ENCODE results near the gene AK8.
A peak's percentile ranks its signal among the peaks of the same experiment; 100 is the strongest.
"Not testable (repeated sequence)": the region's sequence is repeated elsewhere in the genome, so short reads cannot be mapped to it uniquely, and the experiment has no call there.

The AK8 gene

DNA sequence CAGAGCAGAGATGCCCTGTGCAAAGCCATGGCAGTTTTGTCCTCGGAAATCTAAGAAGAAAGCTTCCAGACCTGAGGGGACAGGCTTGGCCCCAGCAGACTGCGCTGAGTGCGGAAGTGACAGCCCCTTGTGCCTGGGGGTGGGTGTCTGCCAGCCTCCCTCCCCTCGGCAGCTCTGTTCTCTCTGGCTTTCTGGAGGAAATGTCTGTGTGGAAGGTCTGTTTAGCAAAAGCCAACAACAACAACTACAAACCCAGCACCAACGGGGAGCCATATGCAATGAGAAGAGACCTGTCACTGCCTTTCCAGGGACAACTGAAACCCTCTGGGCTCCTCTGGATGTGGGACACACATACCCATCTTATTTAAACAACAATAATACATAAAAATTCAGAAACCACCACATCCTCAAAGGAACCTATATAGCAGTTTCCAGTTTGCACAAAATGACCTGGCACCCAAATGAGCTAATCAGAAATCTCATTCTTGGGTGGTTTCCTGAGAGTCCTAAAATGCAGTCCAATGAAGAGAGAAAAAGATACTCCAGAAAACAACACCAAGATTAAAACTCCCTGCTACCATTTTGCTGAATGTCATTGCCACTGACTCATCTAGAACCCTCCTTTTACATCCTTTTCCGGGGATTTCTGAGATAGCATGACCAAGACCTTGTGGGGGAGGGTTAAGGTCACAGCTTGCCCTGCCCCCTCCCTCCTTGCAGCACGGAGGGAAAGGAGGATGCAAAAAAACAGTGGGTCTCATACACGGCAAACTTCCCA, 97.7 kb downstream of the AK8 start:
- H3K4me1 ChIP-seq (ENCODE audit: insufficient read depth, low read length): peaks cover 8% of the 10 kb centered on the region
- H3K9me3 ChIP-seq (ENCODE audit: control insufficient read depth, insufficient read depth, low read length): no peaks in the 10 kb centered on the region
- H3K9ac ChIP-seq (ENCODE audit: low read depth, low read length): no peak overlapping the region
- no peaks in the 10 kb centered on the region for H3K36me3 ChIP-seq (ENCODE audit: insufficient read depth, low read length)

DNA sequence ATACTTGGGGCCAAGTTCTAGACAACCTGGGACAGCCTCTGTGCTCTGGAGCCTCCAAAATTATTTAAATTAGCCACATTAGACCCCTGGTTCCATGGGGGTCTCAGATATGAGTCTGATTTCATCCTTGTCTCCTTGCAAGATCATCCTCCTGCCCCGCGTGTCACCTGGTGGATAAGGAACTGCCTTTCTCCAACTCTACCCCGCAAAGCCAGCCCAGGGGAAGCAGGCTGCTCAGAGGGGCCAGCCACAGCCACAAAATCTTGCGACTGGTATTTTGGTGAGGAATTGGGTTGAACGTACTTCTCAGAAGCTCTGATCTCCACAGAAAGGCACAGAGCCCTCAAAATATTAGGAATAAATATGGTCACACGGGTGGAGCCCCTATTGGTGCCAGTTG, 101.2 kb downstream of the AK8 start:
- Histone ChIP-seq H3K36me3 (ENCODE audit: insufficient read depth, low read length) (no peaks in the 10 kb centered on the region), H3K9me3 (ENCODE audit: control insufficient read depth, insufficient read depth, low read length) (no peaks in the 10 kb centered on the region; the same call in 1 of the 2 replicates), H3K4me1 (ENCODE audit: insufficient read depth, low read length) (peaks cover 4% of the 10 kb centered on the region), H3K9ac (ENCODE audit: low read depth, low read length) (no peak overlapping the region)

DNA sequence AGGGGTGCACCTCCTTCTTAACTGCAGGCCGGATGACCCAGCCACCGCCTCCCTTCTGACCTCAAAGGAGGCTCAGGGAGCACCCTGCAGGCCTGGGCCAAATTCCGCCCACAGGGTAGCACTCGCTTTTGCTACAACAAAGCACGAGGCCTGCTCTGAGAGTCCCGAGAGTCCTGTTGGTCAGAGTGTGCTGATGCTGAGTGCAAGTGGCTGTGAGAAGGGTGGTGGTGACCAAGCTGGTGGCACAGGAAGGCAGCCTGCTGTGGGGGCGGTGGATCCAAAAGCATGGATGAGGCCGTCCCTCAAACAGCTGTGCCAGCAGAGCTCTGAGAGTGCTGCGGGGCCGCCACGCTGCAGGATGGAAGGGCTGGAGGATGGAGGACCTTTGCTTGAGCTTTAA, 101.8 kb downstream of the AK8 start:
- no peaks in the 10 kb centered on the region for H3K4me1 ChIP-seq (ENCODE audit: insufficient read depth, low read length)
- no peak overlapping the region for H3K9ac ChIP-seq (ENCODE audit: low read depth, low read length)
- H3K9me3 ChIP-seq (ENCODE audit: control insufficient read depth, insufficient read depth, low read length): peaks cover 4% of the 10 kb centered on the region
- no peaks in the 10 kb centered on the region for H3K36me3 ChIP-seq (ENCODE audit: insufficient read depth, low read length)

DNA sequence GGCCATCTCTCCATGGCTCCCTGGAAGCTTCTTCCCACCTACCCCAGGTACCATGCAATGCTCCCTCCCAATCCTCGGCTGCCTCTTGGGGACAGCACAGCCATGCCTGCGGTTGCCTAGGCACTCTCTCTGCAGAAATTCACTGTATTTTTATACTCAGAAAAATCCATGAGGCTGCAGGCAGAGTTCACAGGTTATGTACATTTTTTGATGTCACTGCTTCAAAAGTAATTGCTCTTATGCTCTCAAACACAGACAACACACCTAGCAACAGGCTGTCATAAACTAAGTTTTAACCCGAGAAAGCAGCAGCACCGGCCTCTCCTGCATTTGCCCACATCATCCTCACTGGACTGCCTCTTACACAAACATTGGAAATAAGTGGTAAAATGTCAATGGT, 102.4 kb downstream of the AK8 start:
- Histone ChIP-seq H3K9ac (ENCODE audit: low read depth, low read length) (no peak overlapping the region), H3K36me3 (ENCODE audit: insufficient read depth, low read length) (no peaks in the 10 kb centered on the region), H3K9me3 (ENCODE audit: control insufficient read depth, insufficient read depth, low read length) (peaks cover 7% of the 10 kb centered on the region), H3K4me1 (ENCODE audit: insufficient read depth, low read length) (no peaks in the 10 kb centered on the region)

DNA sequence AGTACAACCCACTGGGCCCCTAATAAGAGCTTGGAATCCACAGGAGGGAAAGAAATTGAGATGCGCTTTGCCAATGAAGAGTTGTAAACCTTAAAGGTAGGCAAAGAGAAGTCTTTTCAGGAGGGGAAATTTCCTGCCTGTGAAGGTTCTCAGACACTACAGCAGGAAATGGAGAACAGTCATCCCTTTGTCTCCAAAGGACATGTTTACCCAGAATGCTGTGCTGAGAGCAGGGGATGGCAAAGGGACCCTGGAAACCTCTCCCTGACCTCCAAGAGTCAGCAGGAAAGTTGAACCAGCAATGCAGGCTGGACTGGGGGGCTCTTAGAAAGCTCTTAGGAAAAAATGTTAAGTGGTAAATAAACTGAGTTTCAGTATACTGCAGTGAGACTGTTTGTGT, 103.2 kb downstream of the AK8 start:
- Histone ChIP-seq H3K9ac (ENCODE audit: low read depth, low read length) (no peak overlapping the region), H3K9me3 (ENCODE audit: control insufficient read depth, insufficient read depth, low read length) (peaks cover 7% of the 10 kb centered on the region), H3K36me3 (ENCODE audit: insufficient read depth, low read length) (no peaks in the 10 kb centered on the region), H3K4me1 (ENCODE audit: insufficient read depth, low read length) (no peaks in the 10 kb centered on the region)

DNA sequence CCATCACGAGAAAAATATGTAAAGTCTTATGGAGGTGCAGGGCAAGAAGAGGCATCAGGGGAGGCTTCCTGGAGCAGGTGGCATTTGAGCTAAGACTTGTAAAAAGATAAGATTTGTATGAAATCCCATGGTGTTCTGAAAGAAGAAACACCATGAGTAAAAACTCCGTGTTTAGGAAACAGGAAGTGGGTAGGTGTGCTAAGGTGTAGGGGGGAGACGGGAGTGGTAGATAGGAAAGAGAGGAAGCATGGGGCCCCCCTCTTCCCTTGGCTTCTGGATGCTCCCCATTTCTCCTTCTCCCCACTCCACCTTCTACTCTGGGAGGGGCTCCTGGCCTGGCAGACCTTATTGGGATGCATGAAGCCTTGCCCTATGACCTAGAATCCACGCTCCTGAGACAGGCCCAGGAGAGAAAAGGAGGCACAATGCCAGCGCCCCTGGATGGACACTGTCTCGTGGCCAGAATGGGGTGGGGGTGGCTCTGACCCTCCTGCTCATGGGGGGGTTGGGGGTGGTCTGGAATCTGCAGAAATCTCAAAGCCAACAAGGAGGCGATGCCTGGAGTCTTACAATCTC, 104.2 kb downstream of the AK8 start:
- H3K9ac ChIP-seq (ENCODE audit: low read depth, low read length): no peak overlapping the region
- H3K36me3 ChIP-seq (ENCODE audit: insufficient read depth, low read length): no peaks in the 10 kb centered on the region
- H3K4me1 ChIP-seq (ENCODE audit: insufficient read depth, low read length): no peaks in the 10 kb centered on the region
- H3K9me3 ChIP-seq (ENCODE audit: control insufficient read depth, insufficient read depth, low read length): peaks cover 7% of the 10 kb centered on the region

DNA sequence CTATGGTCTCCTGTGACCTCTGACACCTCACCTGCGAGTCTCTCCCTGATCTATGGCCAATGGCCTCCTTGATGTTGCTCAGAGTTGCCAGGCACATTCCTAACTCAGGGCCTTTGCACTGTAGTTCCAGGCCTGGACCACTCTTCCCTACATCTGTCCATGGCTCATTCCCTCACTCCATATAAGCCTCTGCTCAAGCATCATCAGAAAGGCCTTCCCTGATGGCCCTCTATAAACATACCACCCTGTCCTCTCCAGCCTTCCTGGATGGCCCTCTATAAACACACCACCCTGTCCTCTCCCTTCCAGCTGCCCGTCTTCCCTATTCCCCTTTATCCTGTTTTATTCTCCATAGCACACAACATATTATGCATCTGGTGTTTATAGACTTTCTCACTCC, 105.0 kb downstream of the AK8 start:
- no peaks in the 10 kb centered on the region for H3K36me3 ChIP-seq (ENCODE audit: insufficient read depth, low read length)
- H3K9me3 ChIP-seq (ENCODE audit: control insufficient read depth, insufficient read depth, low read length): peaks cover 7% of the 10 kb centered on the region
- no peak overlapping the region for H3K9ac ChIP-seq (ENCODE audit: low read depth, low read length)
- H3K4me1 ChIP-seq (ENCODE audit: insufficient read depth, low read length): no peaks in the 10 kb centered on the region

DNA sequence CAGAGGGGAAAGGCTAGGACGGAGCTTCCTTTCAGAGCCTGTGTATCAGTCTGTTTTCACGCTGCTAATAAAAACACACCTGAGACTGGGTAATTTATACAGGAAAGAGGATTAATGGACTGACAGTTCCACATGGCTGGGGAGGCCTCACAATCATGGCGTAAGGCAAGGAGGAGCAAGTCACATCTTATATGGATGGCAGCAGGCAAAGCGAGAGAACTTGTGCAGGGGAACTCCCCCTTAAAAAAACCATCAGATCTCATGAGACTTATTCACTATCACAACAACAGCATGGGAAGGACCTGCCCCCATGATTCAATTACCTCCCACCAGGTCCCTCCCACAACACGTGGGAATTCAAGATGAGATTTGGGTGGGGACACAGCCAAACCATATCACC, 106.3 kb downstream of the AK8 start:
- not testable (repeated sequence) for H3K9ac ChIP-seq (ENCODE audit: low read depth, low read length); H3K9me3 ChIP-seq (ENCODE audit: control insufficient read depth, insufficient read depth, low read length); H3K36me3 ChIP-seq (ENCODE audit: insufficient read depth, low read length); H3K4me1 ChIP-seq (ENCODE audit: insufficient read depth, low read length)

DNA sequence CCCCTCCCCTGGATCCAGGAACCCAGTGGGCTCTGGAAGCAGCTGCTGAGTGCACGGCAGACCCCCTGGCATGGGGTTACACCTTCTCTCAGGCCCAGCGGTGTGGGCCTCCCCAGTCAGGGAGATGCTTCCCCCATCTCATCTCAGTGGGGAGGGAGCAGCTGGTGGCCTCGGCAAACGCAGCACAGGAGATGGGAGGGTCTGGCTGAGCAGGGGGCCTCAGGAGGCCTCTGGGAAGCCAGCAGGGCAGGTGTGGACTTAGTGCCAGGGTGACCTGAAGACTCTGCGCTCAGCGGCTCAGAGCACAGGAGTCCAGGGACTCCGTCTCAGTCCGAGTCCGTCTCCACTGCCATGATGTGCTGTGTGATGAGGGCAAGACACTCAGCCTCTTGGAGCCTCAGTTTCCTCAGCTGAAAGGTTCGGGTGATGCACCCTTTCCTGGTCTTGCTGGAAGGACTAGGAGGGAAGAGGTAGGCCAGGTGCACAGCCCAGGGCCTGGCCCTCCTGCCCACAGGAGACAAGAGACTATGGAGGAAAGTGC, 107.2 kb downstream of the AK8 start:
- H3K9ac ChIP-seq (ENCODE audit: low read depth, low read length): peak overlapping the region; percentile 92; the same call in 1 of the 2 replicates
- no peaks in the 10 kb centered on the region for H3K4me1 ChIP-seq (ENCODE audit: insufficient read depth, low read length)
- H3K36me3 ChIP-seq (ENCODE audit: insufficient read depth, low read length): no peaks in the 10 kb centered on the region
- H3K9me3 ChIP-seq (ENCODE audit: control insufficient read depth, insufficient read depth, low read length): peaks cover 7% of the 10 kb centered on the region

DNA sequence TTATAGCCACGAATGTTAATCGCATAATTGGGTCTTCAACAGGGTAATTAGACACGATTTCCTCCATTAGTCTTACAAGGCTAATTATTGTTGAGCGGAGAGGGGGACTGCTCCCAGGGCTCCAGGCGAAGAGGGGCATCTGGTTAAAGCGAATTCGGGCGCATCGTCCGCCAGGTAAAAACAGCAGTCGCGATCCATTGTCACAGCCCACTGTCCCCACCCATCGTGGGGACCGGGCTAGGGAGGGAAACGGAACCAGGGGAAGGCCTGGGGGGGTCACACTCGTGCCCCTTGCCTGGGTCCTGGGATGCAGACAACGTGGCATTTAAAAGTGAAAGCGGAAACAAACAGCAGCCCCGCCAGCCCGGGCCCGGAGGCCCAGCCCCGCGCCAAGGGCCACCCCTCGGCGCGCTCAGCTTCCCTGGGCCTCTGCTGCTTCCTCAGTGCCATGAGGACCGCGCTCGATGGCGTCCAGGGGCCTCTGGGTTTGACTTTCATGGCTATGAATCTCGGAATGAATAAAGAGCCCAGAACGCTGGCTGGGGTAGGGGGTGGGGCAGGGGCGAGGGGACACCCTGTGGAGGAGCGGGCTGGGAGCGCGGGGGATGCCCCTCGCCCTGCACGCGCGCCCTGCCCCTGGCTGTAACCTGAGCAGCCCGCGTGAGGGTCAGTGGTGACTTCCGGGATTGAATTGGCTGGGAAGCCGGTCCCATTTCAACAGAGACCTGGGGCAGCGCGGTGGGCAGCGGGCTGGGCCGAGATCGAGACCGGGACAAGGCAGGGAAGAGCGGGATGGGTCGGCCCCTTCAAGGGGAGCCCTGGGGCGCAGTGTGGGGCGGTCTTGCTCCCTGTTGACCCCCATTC, 107.9 kb downstream of the AK8 start:
- no peaks in the 10 kb centered on the region for H3K4me1 ChIP-seq (ENCODE audit: insufficient read depth, low read length)
- H3K36me3 ChIP-seq (ENCODE audit: insufficient read depth, low read length): no peaks in the 10 kb centered on the region
- H3K9me3 ChIP-seq (ENCODE audit: control insufficient read depth, insufficient read depth, low read length): peaks cover 7% of the 10 kb centered on the region
- peak overlapping the region; percentile 92 for H3K9ac ChIP-seq (ENCODE audit: low read depth, low read length)

DNA sequence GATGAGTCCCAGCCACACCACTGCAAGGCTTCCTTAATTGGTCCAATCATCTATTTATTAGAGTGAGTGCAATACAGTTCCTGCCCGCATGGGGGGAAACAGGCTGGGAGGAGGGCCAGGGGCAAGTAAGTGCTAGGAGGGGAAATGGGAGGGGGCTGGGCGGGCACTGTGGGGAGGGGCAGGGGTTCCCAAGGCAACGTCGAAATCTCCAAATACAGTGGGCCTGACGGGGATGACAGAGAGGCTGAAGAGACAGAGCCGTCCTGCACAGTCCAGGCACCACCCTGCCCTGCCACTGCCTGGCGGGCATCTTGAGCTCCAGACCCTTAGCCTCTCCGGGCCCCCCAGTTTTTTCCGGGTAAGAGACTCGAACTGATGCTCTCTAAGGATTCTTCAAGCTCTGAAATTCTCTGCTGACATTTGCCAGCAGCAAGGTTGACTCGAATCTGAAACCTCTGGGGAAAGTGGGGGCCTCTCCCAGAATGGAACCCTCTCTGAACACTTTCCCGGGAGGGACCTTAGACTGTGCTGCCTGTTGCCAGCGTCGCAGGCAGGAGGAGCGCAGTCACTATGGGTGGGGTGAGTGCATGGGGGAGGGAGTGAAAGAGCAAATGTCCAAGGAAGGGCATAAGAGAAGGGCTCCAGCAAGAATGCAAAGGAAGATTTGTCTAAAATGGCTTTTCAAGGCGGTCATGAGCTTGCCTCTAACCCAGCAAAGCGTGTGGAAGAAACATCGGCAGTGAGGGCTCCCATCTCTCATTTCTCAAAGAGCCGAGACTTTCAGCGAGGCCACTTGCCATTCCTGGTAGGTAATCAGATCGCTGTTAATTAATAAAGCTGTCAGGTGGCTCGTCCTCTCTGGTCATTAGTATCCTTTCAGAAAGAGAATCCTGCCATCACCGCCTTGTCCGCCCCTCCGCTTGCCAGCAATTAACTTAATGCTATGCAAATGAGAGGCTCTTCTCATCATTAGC, 108.9 kb downstream of the AK8 start:
- peaks cover 7% of the 10 kb centered on the region for H3K9me3 ChIP-seq (ENCODE audit: control insufficient read depth, insufficient read depth, low read length)
- no peaks in the 10 kb centered on the region for H3K36me3 ChIP-seq (ENCODE audit: insufficient read depth, low read length)
- no peaks in the 10 kb centered on the region for H3K4me1 ChIP-seq (ENCODE audit: insufficient read depth, low read length)
- peak overlapping the region; percentile 92 for H3K9ac ChIP-seq (ENCODE audit: low read depth, low read length)

DNA sequence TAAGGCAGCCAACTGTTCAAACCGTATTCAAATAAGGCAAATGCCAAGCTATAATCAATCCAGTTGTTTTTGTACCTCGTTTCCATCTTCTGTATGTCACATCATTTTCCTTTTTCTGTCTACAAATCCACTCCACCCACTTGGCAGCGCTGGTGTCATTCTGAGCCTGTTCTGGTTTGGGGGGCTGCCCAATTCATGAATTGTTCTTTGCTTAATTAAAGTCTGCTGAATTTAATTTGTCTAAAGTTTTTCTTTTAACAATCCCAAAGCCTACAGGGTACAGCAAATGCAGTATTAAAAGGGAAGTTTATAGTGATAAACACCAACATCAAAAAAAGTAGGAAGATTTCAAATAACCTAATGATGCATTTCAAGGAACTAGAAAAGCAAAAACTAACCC, 114.5 kb downstream of the AK8 start:
- no peaks in the 10 kb centered on the region for H3K4me1 ChIP-seq (ENCODE audit: insufficient read depth, low read length)
- H3K9ac ChIP-seq (ENCODE audit: low read depth, low read length): no peak overlapping the region
- H3K9me3 ChIP-seq (ENCODE audit: control insufficient read depth, insufficient read depth, low read length): no peaks in the 10 kb centered on the region
- no peaks in the 10 kb centered on the region for H3K36me3 ChIP-seq (ENCODE audit: insufficient read depth, low read length)

DNA sequence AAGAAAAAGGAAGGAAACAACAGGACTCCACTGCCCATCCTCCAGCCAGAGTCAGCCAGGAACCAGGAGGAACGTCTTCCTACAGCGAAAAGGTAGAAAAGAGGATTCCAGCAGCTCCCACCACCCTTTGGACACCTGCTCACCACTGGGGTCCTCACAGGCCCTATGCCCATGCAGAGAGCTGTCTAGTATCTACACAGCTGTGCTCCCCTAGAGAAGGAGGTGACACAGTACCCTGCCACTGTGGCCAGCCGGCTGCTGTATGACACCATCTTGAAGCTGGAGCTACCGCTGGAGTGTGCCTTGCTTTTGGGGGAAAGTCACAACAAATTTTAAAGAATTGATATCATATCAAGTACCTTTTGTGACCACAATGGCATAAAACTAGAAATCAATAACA, 115.2 kb downstream of the AK8 start:
- Histone ChIP-seq H3K9ac (ENCODE audit: low read depth, low read length) (no peak overlapping the region), H3K36me3 (ENCODE audit: insufficient read depth, low read length) (no peaks in the 10 kb centered on the region), H3K4me1 (ENCODE audit: insufficient read depth, low read length) (no peaks in the 10 kb centered on the region), H3K9me3 (ENCODE audit: control insufficient read depth, insufficient read depth, low read length) (no peaks in the 10 kb centered on the region)

DNA sequence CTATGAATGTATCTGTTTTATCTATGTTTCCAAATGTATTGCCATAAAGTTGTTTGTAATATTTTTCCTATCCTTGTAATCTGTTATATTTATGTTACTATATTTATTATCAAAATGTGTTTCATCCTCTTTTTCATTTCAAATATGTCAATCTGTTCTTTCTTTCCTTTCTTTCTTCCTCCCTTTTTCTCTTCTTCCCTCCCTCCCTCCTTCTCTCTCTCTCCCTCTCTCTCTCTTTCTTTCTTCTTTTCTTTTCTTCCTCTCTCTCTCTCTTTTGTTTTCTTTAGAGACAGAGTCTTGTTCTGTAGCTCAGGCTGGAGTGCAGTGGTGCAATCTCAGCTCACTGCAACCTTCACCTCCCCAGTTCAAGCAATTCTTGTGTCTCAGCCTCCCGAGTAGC, 116.5 kb downstream of the AK8 start:
- Histone ChIP-seq H3K36me3 (ENCODE audit: insufficient read depth, low read length) (no peaks in the 10 kb centered on the region), H3K9ac (ENCODE audit: low read depth, low read length) (no peak overlapping the region), H3K4me1 (ENCODE audit: insufficient read depth, low read length) (no peaks in the 10 kb centered on the region)

More for the DNA sequence above, 116.5 kb downstream of the AK8 start:
- H3K9me3 ChIP-seq (ENCODE audit: control insufficient read depth, insufficient read depth, low read length): no peaks in the 10 kb centered on the region
